HepG2 (cell line): ENCODE results near the gene VPS4B. TPM values are rescaled to one million over a fixed set of nuclear protein-coding genes. Genes with fewer than 3 reads are reported as not detected.

ENCODE experiments used
- ATAC-seq: fragments of 200-7000 bp; cut with Tn5 transposase; 3 replicates; pipeline ENCODE4 v1.9.1; 2020; ENCODE audit warnings: mild to moderate bottlenecking, moderate library complexity
- BruUV-seq: library from RNA; stranded (reverse); fragments of 400-500 nt; replicated peaks from 2 replicates; lab custom pipeline; 2021; lab: Mats Ljungman, UMichigan
- CTCF ChIA-PET: fragments of 300-600 bp; formaldehyde crosslinking; extraction: SDS; loops from one replicate; lab custom pipeline; 2021; ENCODE audit warnings: low total read pairs, inconsistent platforms, low intra/inter-chr PET ratio; lab: Yijun Ruan, JAX
- POLR2A ChIA-PET: fragments of 350-600 bp; sonication (Branson Sonifier 250); formaldehyde crosslinking; loops from one replicate; lab custom pipeline; 2020; ENCODE audit warnings: antibody characterized with exemption, inconsistent platforms; lab: Yijun Ruan, JAX
- DNase-seq: peaks from one replicate; pipeline ENCODE4 v3.0.0-alpha.2; 2015; ENCODE audit warnings: low spot score
- FAIRE-seq: peaks from 3 replicates; lab custom pipeline; 2011; peaks lifted over from hg19 to GRCh38; lab: Jason Lieb, UNC
- H2AFZ ChIP-seq: one replicate; pipeline ENCODE4 v1.6.1; 2011; ENCODE audit warnings: low read length, inconsistent platforms
- H3K27ac ChIP-seq: fragments of 300-600 bp; 3 replicates; pipeline ENCODE4 v1.8.0; 2011; ENCODE audit warnings: mixed run types, mild to moderate bottlenecking, mixed read lengths, low read length, inconsistent platforms; ENCODE audit not compliant: insufficient read depth; ENCODE audit errors: extremely low read length
- H3K27me3 ChIP-seq, 2 experiments: fragments of 200-600 bp in 1 of 2; 2 replicates in 1 of 2; 3 replicates in 1 of 2; pipeline versions ENCODE4 v1.6.0 to v1.8.0; 2011; ENCODE audit warnings: low read length in 2 of 2, mild to moderate bottlenecking in 2 of 2, moderate library complexity in 2 of 2, inconsistent platforms in 1 of 2; ENCODE audit not compliant: insufficient read depth in 2 of 2, control insufficient read depth in 1 of 2
- H3K36me3 ChIP-seq, 2 experiments: fragments of 200-600 bp in 1 of 2; replicated peaks in 1 of 2; 2 replicates in 1 of 2; 3 replicates in 1 of 2; pipeline versions ENCODE4 v1.5.1 to v1.8.0; 2011; ENCODE audit warnings: low read length in 2 of 2, inconsistent platforms in 1 of 2; ENCODE audit not compliant: insufficient read depth in 2 of 2, control insufficient read depth in 1 of 2
- H3K4me1 ChIP-seq: 2 replicates; pipeline ENCODE4 v1.5.1; 2012; ENCODE audit warnings: low read length, inconsistent platforms; ENCODE audit not compliant: insufficient read depth
- H3K4me2 ChIP-seq: 2 replicates; pipeline ENCODE4 v1.6.0; 2011; ENCODE audit warnings: low read depth, low read length, inconsistent platforms
- H3K4me3 ChIP-seq, 3 experiments: fragments of 200-600 bp in 1 of 3; sonication (generic), shearing (Covaris generic) in 1 of 3; replicated peaks in 1 of 3; 2 replicates each; pipeline ENCODE4 v1.5.1; 2011 to 2016; ENCODE audit warnings: low read length in 3 of 3, inconsistent platforms in 2 of 3, low read depth in 2 of 3, mild to moderate bottlenecking in 2 of 3, control low read depth in 1 of 3, mixed read lengths in 1 of 3; ENCODE audit not compliant: insufficient read depth in 1 of 3
- H3K79me2 ChIP-seq: one replicate; pipeline ENCODE4 v1.6.1; 2011; ENCODE audit warnings: low read length, inconsistent platforms; ENCODE audit not compliant: insufficient read depth
- H3K9ac ChIP-seq: 2 replicates; pipeline ENCODE4 v1.6.0; 2011; ENCODE audit warnings: mild to moderate bottlenecking, low read depth, low read length, inconsistent platforms; ENCODE audit not compliant: insufficient read depth
- H3K9me3 ChIP-seq: 2 replicates; pipeline ENCODE4 v1.5.1; 2012; ENCODE audit warnings: mild to moderate bottlenecking, low read length
- H4K20me1 ChIP-seq: 2 replicates; pipeline ENCODE4 v1.6.0; 2011; ENCODE audit warnings: inconsistent platforms, mild to moderate bottlenecking, low read length, moderate library complexity; ENCODE audit not compliant: insufficient read depth
- CC2D1A ChIP-seq: sonication (generic); formaldehyde crosslinking; IDR thresholded peaks from 2 replicates; pipeline ENCODE4 v1.8.1; 2023; ENCODE audit warnings: mild to moderate bottlenecking, missing genetic modification reagents
- GZF1 ChIP-seq: sonication (generic); formaldehyde crosslinking; IDR thresholded peaks from 2 replicates; pipeline ENCODE4 v1.5.1; 2020; ENCODE audit warnings: mild to moderate bottlenecking, missing genetic modification reagents
- HNF4A ChIP-seq: sonication (generic); formaldehyde crosslinking; IDR thresholded peaks from 2 replicates; pipeline ENCODE4 v1.4.0; 2020; ENCODE audit warnings: missing genetic modification reagents
- MBNL3 ChIP-seq: fragments of 250-450 bp; sonication (Bioruptor Pico); conservative IDR thresholded peaks from 2 replicates; pipeline ENCODE4 v1.8.0; 2022; ENCODE audit warnings: mild to moderate bottlenecking, inconsistent platforms
- MIER3 ChIP-seq: IDR thresholded peaks from 2 replicates; pipeline ENCODE4 v1.6.1; 2016; ENCODE audit warnings: missing compliant biosample characterization, borderline replicate concordance
- SIX4 ChIP-seq: sonication (generic); formaldehyde crosslinking; IDR thresholded peaks from 2 replicates; pipeline ENCODE4 v1.4.0; 2020; ENCODE audit warnings: missing genetic modification reagents
- TFDP2 ChIP-seq: sonication (generic); formaldehyde crosslinking; IDR thresholded peaks from 2 replicates; pipeline ENCODE4 v1.4.0; 2020; ENCODE audit warnings: missing genetic modification reagents
- USF2 ChIP-seq, 2 experiments: sonication (generic) in 1 of 2; formaldehyde crosslinking in 1 of 2; IDR thresholded peaks; 2 replicates each; pipeline versions ENCODE4 v1.5.1 to v1.6.1; 2011 to 2020; ENCODE audit warnings: borderline replicate concordance in 1 of 2, low read depth in 1 of 2, low read length in 1 of 2, mild to moderate bottlenecking in 1 of 2, missing genetic modification reagents in 1 of 2, moderate library complexity in 1 of 2
- ZNF232 ChIP-seq: sonication (generic); formaldehyde crosslinking; IDR thresholded peaks from 2 replicates; pipeline ENCODE4 v1.4.0; 2020; ENCODE audit warnings: missing genetic modification reagents, borderline replicate concordance
- ZNF331 ChIP-seq: sonication (generic); formaldehyde crosslinking; IDR thresholded peaks from 2 replicates; pipeline ENCODE4 v1.4.0; 2020; ENCODE audit warnings: missing genetic modification reagents
- ZNF569 ChIP-seq: sonication (generic); formaldehyde crosslinking; IDR thresholded peaks from 2 replicates; pipeline ENCODE4 v1.5.0; 2020; ENCODE audit warnings: mild to moderate bottlenecking, missing genetic modification reagents, moderate library complexity, borderline replicate concordance
- ZNF644 ChIP-seq: IDR thresholded peaks from 2 replicates; pipeline ENCODE4 v1.6.1; 2016; ENCODE audit warnings: low read depth
- ZNF724P ChIP-seq: sonication (generic); formaldehyde crosslinking; IDR thresholded peaks from 2 replicates; pipeline ENCODE4 v1.8.0; 2022; ENCODE audit warnings: missing genetic modification reagents, borderline replicate concordance
- ZNF749 ChIP-seq: sonication (generic); formaldehyde crosslinking; IDR thresholded peaks from 2 replicates; pipeline ENCODE4 v1.8.0; 2022; ENCODE audit warnings: mild to moderate bottlenecking, missing genetic modification reagents, moderate library complexity, borderline replicate concordance
- ZNF784 ChIP-seq: sonication (generic); formaldehyde crosslinking; IDR thresholded peaks from 2 replicates; pipeline ENCODE4 v1.5.1; 2020; ENCODE audit warnings: missing genetic modification reagents, mild to moderate bottlenecking, borderline replicate concordance
- WGBS: methylation state at CpG from one replicate; pipeline ENCODE4 v1.1.6; 2017; ENCODE audit warnings: low lambda C conversion rate; 5-methylcytosine and 5-hydroxymethylcytosine counted together
- in situ Hi-C: cut with HindIII; loops from 2 replicates; pipeline ENCODE4 v1.10.0; 2017; ENCODE audit warnings: low pct_unique_long_range_greater_than_20kb; ENCODE audit not compliant: extremely low pct_ligation_motif_present
- intact Hi-C: fragments of 100-400 bp; cut with micrococcal nuclease; formaldehyde crosslinking; loops from one replicate; pipeline ENCODE4 v1.10.0; 2022; ENCODE audit not compliant: unreplicated experiment
- polyA plus RNA-seq, 8 experiments: library from polyadenylated mRNA; depleted of rRNA in 3 of 8; stranded (reverse) in 7 of 8; unstranded in 1 of 8; fragments of >200 nt; fragmentation: Illumina TruSeq in 4 of 8; extraction: Trizol in 4 of 8; gene quantifications; 2 replicates each; pipeline versions ENCODE4 v1.2.1 to v1.2.3, GENCODE V29; 2011 to 2016; ENCODE audit warnings: low read depth in 4 of 8, missing spikeins in 1 of 8, mixed read lengths in 1 of 8; ENCODE audit not compliant: insufficient read depth in 1 of 8
- total RNA-seq, 5 experiments: library from RNA; depleted of rRNA; stranded (reverse); fragments of >200 nt; fragmentation: Illumina TruSeq; extraction: Trizol; gene quantifications; 2 replicates each; pipeline ENCODE4 v1.2.3, GENCODE V29; 2016; ENCODE audit warnings: low read depth in 1 of 5

Gene VPS4B
- total and polyA plus RNA-seq, 2 of the 13 experiments (the other 11 are each of a cell fraction or from before 2014, with no cell fraction given), result 12.8 to 25.9 TPM

- Histone ChIP-seq H3K79me2 (no peaks in the 10 kb centered on the region), H3K9me3 (no peaks in the 10 kb centered on the region), H3K27me3 (0 out of 5 replicates have a peak, but pooled peaks cover 0 to 1% of the 10 kb centered on the region in 2 experiments), H4K20me1 (no peaks in the 10 kb centered on the region), H3K36me3 (no peaks in the 10 kb centered on the region), H3K4me2 (no peak overlapping the region), H3K4me3 (no peak overlapping the region), H2AFZ (no peak overlapping the region), H3K4me1 (no peaks in the 10 kb centered on the region), H3K27ac (no peak overlapping the region), H3K9ac (no peak overlapping the region)
- FAIRE-seq (no peak), ATAC-seq (no peak), DNase-seq (no peak)
- in situ Hi-C loops, result no loop called here
- TF ChIP-seq ZNF749 (CRISPR knock-in tag) (no peak), ZNF784 (CRISPR knock-in tag) (no peak), ZNF569 (CRISPR knock-in tag) (no peak), GZF1 (CRISPR knock-in tag) (no peak), ZNF644 (CRISPR knock-in tag) (no peak)
- ChIA-PET CTCF (no interaction called here), POLR2A (no interaction called here)
- no TSS peak for BruUV-seq
- intact Hi-C loops, result no loop called here
- WGBS, result 18% methylated on average over 3 of the region's 3 CpGs
Measured at GRCh38 chr18:63468575-63468974, 46.3 kb upstream of the VPS4B start.

- Histone ChIP-seq H3K4me3 (no peak overlapping the region), H3K27ac (no peak overlapping the region), H3K9me3 (no peaks in the 10 kb centered on the region), H2AFZ (no peak overlapping the region), H3K27me3 (0 out of 5 replicates have a peak, but pooled peaks cover 0 to 1% of the 10 kb centered on the region in 2 experiments), H3K9ac (no peak overlapping the region), H3K4me2 (no peak overlapping the region), H3K79me2 (no peaks in the 10 kb centered on the region), H3K36me3 (no peaks in the 10 kb centered on the region), H4K20me1 (no peaks in the 10 kb centered on the region), H3K4me1 (no peaks in the 10 kb centered on the region)
- in situ Hi-C loops, result no loop called here
- ATAC-seq (no peak), DNase-seq (no peak), FAIRE-seq (no peak)
- CTCF ChIA-PET, result no interaction called here
- intact Hi-C loops, result no loop called here
- POLR2A ChIA-PET, result no interaction called here
- WGBS, result 42% methylated on average over 4 of the region's 4 CpGs
- BruUV-seq, result no TSS peak
- TF ChIP-seq TFDP2 (CRISPR knock-in tag) (no peak), CC2D1A (no peak), ZNF724P (no peak), USF2 (IDR thresholded peaks at IDR 0.05; ENCODE audit: low read depth, low read length) (no peak), USF2 (CRISPR knock-in tag; IDR thresholded peaks at IDR 0.05; ENCODE audit: borderline replicate concordance) (no peak), MBNL3 (CRISPR knock-in tag) (no peak), SIX4 (CRISPR knock-in tag) (no peak), ZNF331 (CRISPR knock-in tag) (no peak), HNF4A (no peak), MIER3 (CRISPR knock-in tag) (no peak), ZNF232 (no peak)
Measured at GRCh38 chr18:63467699-63468098, 45.4 kb upstream of the VPS4B start.
